Measurements from ENCODE around the gene OTX1.

OTX1 gene

DNA sequence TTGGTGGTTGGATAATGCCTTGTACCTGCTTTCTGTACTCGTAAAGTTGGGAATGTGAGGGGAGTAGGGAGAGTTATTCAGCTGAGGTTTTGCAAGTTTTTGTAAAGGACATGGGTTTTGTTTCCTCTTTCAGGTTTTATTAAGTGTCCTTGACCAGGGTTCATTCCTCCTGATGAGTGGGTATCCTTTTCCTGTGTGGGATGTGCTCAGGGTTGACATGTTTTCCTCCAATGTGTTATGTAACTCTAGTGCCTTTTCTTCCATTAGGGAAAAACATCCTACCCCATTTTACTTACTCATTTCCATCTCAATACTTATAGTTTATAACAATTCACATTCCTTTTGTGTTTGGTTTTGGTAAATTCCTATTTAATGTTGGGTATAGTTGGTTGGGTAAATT is 48.4 kb downstream of the OTX1 start:
- no peak overlapping the region for H3K27ac ChIP-seq

DNA sequence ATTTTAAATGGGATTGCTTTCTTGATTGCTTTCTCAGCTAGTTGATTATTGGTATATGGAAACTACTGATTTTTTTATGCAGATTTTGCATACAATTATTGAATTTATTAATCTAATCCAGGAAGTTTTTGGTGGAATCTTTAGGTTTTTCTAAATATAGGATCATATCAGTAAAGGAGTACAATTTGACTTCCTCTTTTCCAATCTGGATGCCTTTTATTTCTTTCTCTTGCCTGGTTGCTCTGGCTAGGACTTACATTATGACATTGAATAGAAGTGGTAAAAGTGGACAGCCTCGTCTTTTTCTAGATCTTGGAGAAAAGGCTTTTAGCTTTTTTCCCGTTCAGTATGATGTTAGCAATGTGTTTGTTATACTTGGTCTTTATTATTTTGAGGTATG is 51.3 kb downstream of the OTX1 start:
- TF ChIP-seq, protein P1, sequence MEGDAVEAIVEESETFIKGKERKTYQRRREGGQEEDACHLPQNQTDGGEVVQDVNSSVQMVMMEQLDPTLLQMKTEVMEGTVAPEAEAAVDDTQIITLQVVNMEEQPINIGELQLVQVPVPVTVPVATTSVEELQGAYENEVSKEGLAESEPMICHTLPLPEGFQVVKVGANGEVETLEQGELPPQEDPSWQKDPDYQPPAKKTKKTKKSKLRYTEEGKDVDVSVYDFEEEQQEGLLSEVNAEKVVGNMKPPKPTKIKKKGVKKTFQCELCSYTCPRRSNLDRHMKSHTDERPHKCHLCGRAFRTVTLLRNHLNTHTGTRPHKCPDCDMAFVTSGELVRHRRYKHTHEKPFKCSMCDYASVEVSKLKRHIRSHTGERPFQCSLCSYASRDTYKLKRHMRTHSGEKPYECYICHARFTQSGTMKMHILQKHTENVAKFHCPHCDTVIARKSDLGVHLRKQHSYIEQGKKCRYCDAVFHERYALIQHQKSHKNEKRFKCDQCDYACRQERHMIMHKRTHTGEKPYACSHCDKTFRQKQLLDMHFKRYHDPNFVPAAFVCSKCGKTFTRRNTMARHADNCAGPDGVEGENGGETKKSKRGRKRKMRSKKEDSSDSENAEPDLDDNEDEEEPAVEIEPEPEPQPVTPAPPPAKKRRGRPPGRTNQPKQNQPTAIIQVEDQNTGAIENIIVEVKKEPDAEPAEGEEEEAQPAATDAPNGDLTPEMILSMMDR (IDR thresholded peaks at IDR 0.05), result no peak
- TF ChIP-seq ZFX (IDR thresholded peaks at IDR 0.05; ENCODE audit: borderline replicate concordance), result no peak
- H3K27ac ChIP-seq, result no peak overlapping the region

More for the DNA sequence above, 48.4 kb downstream of the OTX1 start:
- TF ChIP-seq, protein P1 (IDR thresholded peaks at IDR 0.05), result no peak
- TF ChIP-seq ZFX (IDR thresholded peaks at IDR 0.05; ENCODE audit: borderline replicate concordance), result no peak

DNA sequence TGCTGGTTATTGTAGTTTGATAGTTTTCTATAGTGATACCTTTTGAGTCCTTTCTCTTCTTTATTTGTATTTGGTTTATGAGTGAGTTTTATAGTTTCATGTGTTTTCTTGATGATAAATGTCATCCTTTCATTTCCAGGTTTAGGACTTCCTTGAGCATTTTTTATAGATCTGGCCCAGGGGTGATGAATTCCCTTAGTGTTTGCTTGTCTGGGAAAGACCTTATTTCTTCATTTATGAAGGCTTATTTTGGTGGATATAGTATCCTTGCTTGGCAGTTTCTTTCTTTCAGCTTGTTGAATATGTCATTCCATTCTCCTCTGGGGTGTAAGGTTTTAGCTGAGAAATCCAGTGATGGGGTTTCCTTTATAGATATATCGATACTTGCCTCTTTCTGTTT is 53.9 kb downstream of the OTX1 start:
- TF ChIP-seq, protein P1 (IDR thresholded peaks at IDR 0.05), result no peak
- TF ChIP-seq ZFX (IDR thresholded peaks at IDR 0.05; ENCODE audit: borderline replicate concordance), result no peak
- no peak overlapping the region for H3K27ac ChIP-seq
